ENCODE results near the gene LDLRAD4.

- no peak for TF ChIP-seq GATA2 (IDR thresholded peaks at IDR 0.05; ENCODE audit: low read depth, low read length)
- TF ChIP-seq GATA3 (IDR thresholded peaks at IDR 0.05; ENCODE audit: low read depth, low read length), result no peak
These were observed 361.8 kb downstream of the LDLRAD4 start for GRCh38 chr18:13580351-13580750.
